Fibroblast of pulmonary artery (primary cell): ENCODE measurements around the gene REXO1.

Source experiments
- DNase-seq: peaks from one replicate; pipeline ENCODE4 v3.0.0-alpha.2; 2010; ENCODE audit warnings: low read depth
- H3K4me3 ChIP-seq: replicated peaks from 2 replicates; pipeline ENCODE4 v1.5.1; 2011; ENCODE audit warnings: low read depth, mild to moderate bottlenecking, control low read depth, low read length, moderate library complexity
- CTCF ChIP-seq: IDR thresholded peaks from 2 replicates; pipeline ENCODE4 v1.5.1; 2011; ENCODE audit warnings: mild to moderate bottlenecking, control low read depth, low read length, inconsistent platforms; ENCODE audit errors: missing control alignments

REXO1 gene

GRCh38 chr19:1871140-1871597, 22.9 kb upstream of the REXO1 start:
- no peak overlapping the region for H3K4me3 ChIP-seq
- no peak for DNase-seq
- TF ChIP-seq CTCF: no peak

GRCh38 chr19:1868971-1869370, 20.7 kb upstream of the REXO1 start:
- TF ChIP-seq CTCF: no peak
- H3K4me3 ChIP-seq: no peak overlapping the region
- no peak for DNase-seq

GRCh38 chr19:1867349-1867724, 19.1 kb upstream of the REXO1 start:
- no peak for TF ChIP-seq CTCF
- H3K4me3 ChIP-seq: no peak overlapping the region
- no peak for DNase-seq

GRCh38 chr19:1866693-1867348, 18.5 kb upstream of the REXO1 start:
- TF ChIP-seq CTCF: no peak
- H3K4me3 ChIP-seq: no peak overlapping the region
- DNase-seq: no peak

- no peak for DNase-seq
- H3K4me3 ChIP-seq: peak overlapping the region; percentile 75
- no peak for TF ChIP-seq CTCF
Observed at GRCh38 chr19:1865172-1866010, 17.1 kb upstream of the REXO1 start.

- peak; percentile 54 for DNase-seq
- peak overlapping the region; percentile 75 for H3K4me3 ChIP-seq
- peak; percentile 47 for TF ChIP-seq CTCF
Observed at GRCh38 chr19:1864480-1865171, 16.3 kb upstream of the REXO1 start.
